WTC11 (cell line): ENCODE results near the gene SMARCD2. TPM values are rescaled to one million over a fixed set of nuclear protein-coding genes. Genes with fewer than 3 reads are reported as not detected.
A peak's percentile ranks its signal among the peaks of the same experiment; 100 is the strongest.

Experiments
- ATAC-seq: fragments of 200-7000 bp; cut with Tn5 transposase; 2 replicates; pipeline ENCODE4 v1.10.0; 2021; ENCODE audit warnings: mild to moderate bottlenecking, moderate library complexity
- CTCF ChIA-PET: fragments of 300-600 bp; sonication (Branson Sonifier 250); formaldehyde crosslinking; loops from one replicate; lab custom pipeline; 2021; ENCODE audit warnings: antibody characterized with exemption; lab: Charles Lee
- POLR2A ChIA-PET: fragments of 350-600 bp; sonication (Branson Sonifier 250); formaldehyde crosslinking; loops from one replicate; lab custom pipeline; 2021; ENCODE audit warnings: antibody characterized with exemption; lab: Charles Lee
- DNase-seq: peaks from one replicate; pipeline ENCODE4 v3.0.0; 2021; ENCODE audit warnings: low spot score
- H3K27ac Mint-ChIP-seq: 2 replicates; pipeline ENCODE4 v1.8.0; 2021; ENCODE audit warnings: mixed read lengths
- H3K27me3 Mint-ChIP-seq: 2 replicates; pipeline ENCODE4 v1.8.0; 2021; ENCODE audit warnings: low read depth, mild to moderate bottlenecking, moderate library complexity, mixed read lengths
- H3K36me3 Mint-ChIP-seq: 2 replicates; pipeline ENCODE4 v1.8.0; 2021; ENCODE audit warnings: mixed read lengths
- H3K4me1 Mint-ChIP-seq: 2 replicates; pipeline ENCODE4 v1.8.0; 2022; ENCODE audit warnings: mixed read lengths
- H3K4me3 Mint-ChIP-seq: 2 replicates; pipeline ENCODE4 v1.8.0; 2021; ENCODE audit warnings: mild to moderate bottlenecking, moderate library complexity, mixed read lengths
- H3K9me3 Mint-ChIP-seq: 2 replicates; pipeline ENCODE4 v1.8.0; 2021; ENCODE audit warnings: mixed read lengths
- AR ChIP-seq: fragments of 250-450 bp; sonication (Bioruptor Pico); IDR thresholded peaks from 2 replicates; pipeline ENCODE4 v1.9.0; 2021; ENCODE audit warnings: mild to moderate bottlenecking
- ATF1 ChIP-seq: sonication (generic); formaldehyde crosslinking; IDR thresholded peaks from 2 replicates; pipeline ENCODE4 v1.8.1; 2023; ENCODE audit warnings: mild to moderate bottlenecking, moderate library complexity, missing genetic modification reagents
- ATF3 ChIP-seq: sonication (generic); formaldehyde crosslinking; conservative IDR thresholded peaks from 2 replicates; pipeline ENCODE4 v1.8.1; 2022; ENCODE audit warnings: mild to moderate bottlenecking, missing genetic modification reagents
- CBFB ChIP-seq: sonication (generic); formaldehyde crosslinking; IDR thresholded peaks from 2 replicates; pipeline ENCODE4 v1.8.1; 2022; ENCODE audit warnings: mild to moderate bottlenecking, low read depth, missing genetic modification reagents
- CREB1 ChIP-seq: sonication (generic); formaldehyde crosslinking; IDR thresholded peaks from 2 replicates; pipeline ENCODE4 v1.8.0; 2023; ENCODE audit warnings: mild to moderate bottlenecking, missing genetic modification reagents
- CREM ChIP-seq: sonication (generic); formaldehyde crosslinking; IDR thresholded peaks from 2 replicates; pipeline ENCODE4 v1.8.1; 2022; ENCODE audit warnings: mild to moderate bottlenecking, missing genetic modification reagents, moderate library complexity
- E2F5 ChIP-seq: sonication (generic); formaldehyde crosslinking; IDR thresholded peaks from 2 replicates; pipeline ENCODE4 v1.8.1; 2022; ENCODE audit warnings: mild to moderate bottlenecking, moderate library complexity, missing genetic modification reagents
- FOXJ3 ChIP-seq: sonication (generic); formaldehyde crosslinking; IDR thresholded peaks from 2 replicates; pipeline ENCODE4 v1.9.0; 2021; ENCODE audit warnings: missing genetic modification reagents, mild to moderate bottlenecking, borderline replicate concordance
- JAZF1 ChIP-seq: fragments of 250-450 bp; sonication (Bioruptor Pico); IDR thresholded peaks from 2 replicates; pipeline ENCODE4 v1.9.0; 2021; ENCODE audit warnings: moderate library complexity, mild to moderate bottlenecking, inconsistent platforms
- MAX ChIP-seq: sonication (generic); formaldehyde crosslinking; IDR thresholded peaks from 2 replicates; pipeline ENCODE4 v1.8.0; 2022; ENCODE audit warnings: mild to moderate bottlenecking, missing genetic modification reagents
- MXD4 ChIP-seq: fragments of 250-450 bp; sonication (Bioruptor Pico); IDR thresholded peaks from 2 replicates; pipeline ENCODE4 v1.8.0; 2021; ENCODE audit warnings: mild to moderate bottlenecking, moderate library complexity, borderline replicate concordance
- NFYB ChIP-seq: sonication (generic); formaldehyde crosslinking; conservative IDR thresholded peaks from 2 replicates; pipeline ENCODE4 v1.8.0; 2022; ENCODE audit warnings: low read depth, missing genetic modification reagents
- NR2C2 ChIP-seq: sonication (generic); formaldehyde crosslinking; IDR thresholded peaks from 2 replicates; pipeline ENCODE4 v1.8.0; 2022; ENCODE audit warnings: mild to moderate bottlenecking, missing genetic modification reagents
- OVOL2 ChIP-seq: fragments of 250-450 bp; sonication (Bioruptor Pico); IDR thresholded peaks from 2 replicates; pipeline ENCODE4 v1.9.0; 2021; ENCODE audit warnings: mild to moderate bottlenecking, borderline replicate concordance
- PREB ChIP-seq: sonication (generic); formaldehyde crosslinking; IDR thresholded peaks from 2 replicates; pipeline ENCODE4 v1.8.1; 2022; ENCODE audit warnings: mild to moderate bottlenecking, missing genetic modification reagents, moderate library complexity, borderline replicate concordance
- TEAD1 ChIP-seq: sonication (generic); formaldehyde crosslinking; IDR thresholded peaks from 2 replicates; pipeline ENCODE4 v1.8.0; 2022; ENCODE audit warnings: mild to moderate bottlenecking, missing genetic modification reagents
- TP53 ChIP-seq: sonication (generic); formaldehyde crosslinking; IDR thresholded peaks from 2 replicates; pipeline ENCODE4 v1.8.1; 2023; ENCODE audit warnings: mild to moderate bottlenecking, missing genetic modification reagents
- USF2 ChIP-seq: sonication (generic); formaldehyde crosslinking; IDR thresholded peaks from 2 replicates; pipeline ENCODE4 v1.8.1; 2023; ENCODE audit warnings: mild to moderate bottlenecking, missing genetic modification reagents, moderate library complexity
- ZNF138 ChIP-seq: sonication (generic); formaldehyde crosslinking; conservative IDR thresholded peaks from 2 replicates; pipeline ENCODE4 v1.8.1; 2022; ENCODE audit warnings: mild to moderate bottlenecking, moderate library complexity, missing genetic modification reagents
- ZNF219 ChIP-seq: sonication (generic); formaldehyde crosslinking; IDR thresholded peaks from 2 replicates; pipeline ENCODE4 v1.8.0; 2023; ENCODE audit warnings: missing genetic modification reagents, mild to moderate bottlenecking, borderline replicate concordance
- ZNF317 ChIP-seq: sonication (generic); formaldehyde crosslinking; IDR thresholded peaks from 2 replicates; pipeline ENCODE4 v1.8.1; 2023; ENCODE audit warnings: low read depth, mild to moderate bottlenecking, moderate library complexity, missing genetic modification reagents, borderline replicate concordance
- ZNF425 ChIP-seq: fragments of 250-450 bp; sonication (Bioruptor Pico); conservative IDR thresholded peaks from 2 replicates; pipeline ENCODE4 v1.9.0; 2021; ENCODE audit warnings: mild to moderate bottlenecking
- total RNA-seq: library from RNA; stranded (reverse); gene quantifications from 3 replicates; pipeline ENCODE4 v1.2.3, GENCODE V29; 2021

Gene SMARCD2
- total RNA-seq, 1 experiment from 2014 or later, result 106 TPM

GRCh38 chr17:63845509-63845908, 3.0 kb upstream of the SMARCD2 start:
- ChIA-PET POLR2A (no interaction called here), CTCF (no interaction called here)
- no peak overlapping the region for H3K27ac Mint-ChIP-seq

GRCh38 chr17:63843910-63844677, 1.6 kb upstream of the SMARCD2 start:
- ChIA-PET CTCF (interaction anchor here (0.6 to 2.3 kb wide), 4 partner anchors 12 to 380 kb away, joined by 3 to 9 read pairs (median 3); no protein-coding TSS in a partner anchor), POLR2A (interaction anchor here (0.6 to 1.2 kb wide), 2 partner anchors 18 to 448 kb away, joined by 7 to 8 read pairs; no protein-coding TSS in a partner anchor)
- Mint-ChIP-seq H3K9me3 (peaks cover 9% of the 10 kb centered on the region), H3K27me3 (peaks cover 42% of the 10 kb centered on the region), H3K4me3 (peak overlapping the region; percentile 78), H3K27ac (no peak overlapping the region), H3K4me1 (peaks cover 24% of the 10 kb centered on the region), H3K36me3 (peaks cover 6% of the 10 kb centered on the region)
- no peak for ATAC-seq
- no peak for DNase-seq
- no peak for TF ChIP-seq E2F5
- TF ChIP-seq CREB1 (CRISPR knock-in tag), result no peak
- no peak for TF ChIP-seq ATF1 (CRISPR knock-in tag)
- TF ChIP-seq NR2C2, result no peak
- TF ChIP-seq AR, result no peak
- no peak for TF ChIP-seq TP53
- TF ChIP-seq TEAD1 (CRISPR knock-in tag), result no peak
- TF ChIP-seq CREM (CRISPR knock-in tag), result no peak
- TF ChIP-seq MXD4 (CRISPR knock-in tag), result no peak
- TF ChIP-seq ATF3, result no peak
- TF ChIP-seq MAX (CRISPR knock-in tag), result no peak
- TF ChIP-seq PREB (CRISPR knock-in tag), result no peak
- TF ChIP-seq ZNF138 (CRISPR knock-in tag), result no peak
- TF ChIP-seq OVOL2 (CRISPR knock-in tag), result no peak
- TF ChIP-seq CBFB, result no peak
- no peak for TF ChIP-seq ZNF219

More at GRCh38 chr17:63845509-63845908, 3.0 kb upstream of the SMARCD2 start:
- H3K4me1 Mint-ChIP-seq, result peaks cover 15% of the 10 kb centered on the region
- DNase-seq (no peak), ATAC-seq (no peak)
- peaks cover 12% of the 10 kb centered on the region for H3K9me3 Mint-ChIP-seq
- H3K27me3 Mint-ChIP-seq, result peaks cover 56% of the 10 kb centered on the region
- no peak overlapping the region for H3K4me3 Mint-ChIP-seq
- peaks cover 6% of the 10 kb centered on the region for H3K36me3 Mint-ChIP-seq
- TF ChIP-seq OVOL2 (CRISPR knock-in tag) (no peak), USF2 (CRISPR knock-in tag) (no peak), NFYB (CRISPR knock-in tag) (no peak), ZNF425 (CRISPR knock-in tag) (no peak), ZNF317 (CRISPR knock-in tag) (no peak), JAZF1 (no peak), FOXJ3 (no peak)
